Non-pigmented ciliary epithelial cell (primary cell): Measurements from ENCODE around the gene SLC13A1.
"Not testable (repeated sequence)": the region's sequence is repeated elsewhere in the genome, so short reads cannot be mapped to it uniquely, and the experiment has no call there.

Experiments
- DNase-seq: peaks from one replicate; pipeline ENCODE4 v3.0.0-alpha.2; 2010; ENCODE audit warnings: low read depth

The SLC13A1 gene

DNA sequence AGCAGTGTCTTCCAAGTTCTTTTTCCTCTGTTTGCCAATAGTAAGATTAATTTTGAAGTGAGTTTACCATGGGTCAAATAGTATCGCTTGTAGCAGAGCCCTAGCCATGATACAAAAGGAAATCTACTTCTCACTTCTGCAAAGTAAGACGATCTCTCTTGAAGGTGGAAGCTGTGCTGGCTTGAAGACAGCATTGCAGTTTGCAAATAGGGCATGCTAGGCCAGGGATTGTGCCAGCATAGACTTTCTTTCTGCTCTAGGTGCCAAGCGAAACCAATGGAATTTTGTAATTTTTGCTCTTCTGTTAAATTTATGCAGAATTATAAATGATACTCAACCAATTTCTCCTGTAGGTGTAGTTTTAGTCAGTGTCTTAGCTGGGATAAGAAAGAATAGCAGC, 74.5 kb downstream of the SLC13A1 start:
- DNase-seq, result no peak

DNA sequence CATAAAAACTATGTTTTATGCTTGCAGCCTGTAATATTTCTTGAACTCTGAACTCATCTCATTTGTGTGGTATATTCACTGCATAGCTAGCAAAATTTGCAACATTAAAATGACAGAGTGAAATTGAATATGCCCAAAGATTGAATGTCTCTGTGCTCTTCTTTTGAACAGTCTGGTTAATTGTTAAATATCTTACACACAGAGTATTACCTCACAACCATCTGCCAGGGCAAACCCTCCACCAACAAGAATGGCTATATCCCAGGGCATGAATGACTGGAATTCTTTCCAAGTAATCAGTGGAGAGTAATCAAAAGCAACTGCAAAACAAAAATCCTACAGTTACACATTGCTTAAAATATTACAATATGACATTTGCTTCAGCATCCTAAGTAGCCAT, 76.9 kb downstream of the SLC13A1 start:
- no peak for DNase-seq

DNA sequence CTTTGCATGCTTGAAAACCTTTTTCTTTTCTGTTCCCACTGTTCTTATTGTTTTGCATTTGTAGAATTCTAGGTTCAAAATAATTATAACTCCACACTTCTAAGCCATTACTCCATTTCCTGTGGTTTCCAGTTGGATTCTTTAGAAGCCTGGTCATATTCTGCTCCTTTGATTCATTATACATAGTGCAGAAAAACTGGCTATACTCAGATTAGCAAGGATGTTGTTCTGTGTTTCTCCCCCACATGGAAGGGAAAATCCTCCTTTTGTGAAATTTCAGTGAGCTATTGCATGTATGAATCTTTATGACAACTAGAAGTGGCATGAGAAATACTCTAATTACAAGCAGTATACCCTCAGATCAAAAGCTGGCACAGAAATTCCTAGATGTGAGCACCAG, 79.5 kb downstream of the SLC13A1 start:
- peak; percentile 35 for DNase-seq

DNA sequence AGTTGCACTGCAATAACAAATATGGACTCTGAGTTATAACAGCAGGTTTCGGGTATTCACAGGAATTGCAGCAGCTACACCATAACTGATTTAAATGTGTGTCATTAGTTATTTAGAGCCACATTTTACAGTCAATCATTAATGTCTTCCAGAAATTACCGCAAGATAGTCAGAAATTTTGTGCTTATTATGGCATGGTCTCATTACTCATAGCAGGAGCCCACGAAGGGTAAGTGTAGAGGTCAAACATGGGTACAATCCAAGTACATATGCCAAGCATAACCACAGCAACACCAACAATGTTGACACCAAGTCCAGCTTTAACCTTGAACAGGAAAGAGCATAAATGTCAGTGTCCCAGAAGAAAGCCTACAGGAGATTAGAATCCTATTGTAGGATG, 84.4 kb downstream of the SLC13A1 start:
- DNase-seq, result no peak

DNA sequence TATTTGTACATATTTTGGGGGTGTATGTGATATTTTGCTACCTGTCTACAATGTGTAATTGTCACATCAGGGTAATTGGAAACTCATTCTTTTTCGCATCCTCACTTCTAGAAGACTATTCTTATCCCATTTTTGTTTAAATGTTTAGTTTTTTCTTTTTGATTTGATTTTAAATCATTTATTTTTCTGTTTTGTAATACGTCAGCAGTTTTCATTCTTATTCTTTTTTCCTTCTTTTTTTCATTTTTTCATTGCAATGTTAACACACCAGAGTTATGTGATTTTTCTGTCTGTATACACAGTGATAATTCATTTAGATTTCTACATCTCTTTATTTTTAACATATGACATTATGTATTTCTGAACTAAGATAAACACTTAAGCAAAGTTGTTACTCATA, 85.5 kb downstream of the SLC13A1 start:
- no peak for DNase-seq

DNA sequence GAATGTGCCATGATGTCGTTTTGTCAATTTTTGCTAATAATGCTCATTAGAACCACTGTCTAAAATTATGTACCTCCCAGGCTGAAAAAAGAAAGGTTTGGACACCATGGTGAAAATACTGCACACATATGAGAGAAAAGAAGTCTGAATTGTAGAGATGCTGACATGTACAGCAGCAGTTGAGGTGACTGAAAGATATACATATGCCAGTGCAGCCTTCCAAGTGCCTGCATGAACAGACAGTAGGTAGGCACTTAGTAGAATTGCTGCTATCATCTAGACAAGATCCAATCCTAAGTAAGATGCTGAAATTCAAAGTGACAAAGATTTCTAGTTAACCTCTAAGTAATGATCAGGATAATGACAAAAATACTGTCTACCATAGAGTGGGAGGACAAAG, 86.9 kb downstream of the SLC13A1 start:
- DNase-seq, result no peak

DNA sequence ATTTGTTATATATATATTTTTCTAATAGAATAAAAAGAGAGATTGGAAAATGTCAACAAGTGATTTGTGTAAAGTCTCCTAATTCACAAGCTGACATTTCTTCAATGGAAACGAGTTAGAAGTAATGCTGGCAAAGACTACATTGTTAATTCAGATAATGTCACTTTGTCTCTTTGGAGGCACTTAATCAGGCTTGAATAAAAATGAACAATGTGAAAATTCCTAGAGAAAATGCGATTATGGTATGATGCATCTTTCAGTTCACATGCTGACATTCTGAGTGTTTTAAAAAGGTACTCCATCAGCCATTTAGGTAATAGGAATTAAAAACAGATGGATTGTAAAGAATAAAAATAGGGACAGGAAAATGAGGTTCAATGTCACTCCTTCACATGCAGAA, 100.1 kb downstream of the SLC13A1 start:
- no peak for DNase-seq

DNA sequence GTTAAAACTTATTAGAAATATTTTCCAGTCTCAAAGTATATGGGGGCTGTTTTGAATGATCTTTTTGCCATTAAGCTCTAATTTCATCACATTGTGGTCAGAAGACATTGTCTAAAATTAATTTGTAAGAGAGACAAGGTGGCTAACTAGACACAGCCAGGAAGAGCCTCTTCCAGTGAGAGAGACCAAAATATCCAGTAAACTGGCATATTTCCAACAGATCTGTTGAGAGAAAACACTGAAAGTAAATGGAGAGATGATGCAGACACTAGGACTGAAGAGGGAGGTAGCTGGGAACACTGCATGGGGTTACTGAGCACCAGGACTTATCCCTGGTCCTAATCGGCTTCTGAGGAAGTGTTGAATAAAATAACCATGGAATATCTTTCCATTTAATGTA, 102.8 kb downstream of the SLC13A1 start:
- DNase-seq, result no peak

DNA sequence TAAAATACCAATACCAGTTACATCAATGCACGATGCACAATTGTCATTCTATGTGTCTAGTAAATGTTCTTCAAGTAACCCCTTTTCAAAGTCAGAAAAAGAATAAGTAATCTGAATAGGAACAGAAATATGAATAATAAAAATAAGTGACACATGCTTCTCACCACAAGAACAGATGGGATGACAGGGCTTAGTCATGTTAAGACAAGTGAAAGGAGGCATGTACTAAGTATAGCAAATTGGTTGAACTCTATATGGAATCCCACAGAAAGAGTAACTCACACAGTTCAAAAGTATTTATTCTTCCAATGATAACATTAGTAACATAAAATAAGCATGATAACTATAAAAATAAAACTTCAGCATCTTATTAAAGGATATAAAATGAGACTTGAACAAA, 103.3 kb downstream of the SLC13A1 start:
- DNase-seq, result no peak

DNA sequence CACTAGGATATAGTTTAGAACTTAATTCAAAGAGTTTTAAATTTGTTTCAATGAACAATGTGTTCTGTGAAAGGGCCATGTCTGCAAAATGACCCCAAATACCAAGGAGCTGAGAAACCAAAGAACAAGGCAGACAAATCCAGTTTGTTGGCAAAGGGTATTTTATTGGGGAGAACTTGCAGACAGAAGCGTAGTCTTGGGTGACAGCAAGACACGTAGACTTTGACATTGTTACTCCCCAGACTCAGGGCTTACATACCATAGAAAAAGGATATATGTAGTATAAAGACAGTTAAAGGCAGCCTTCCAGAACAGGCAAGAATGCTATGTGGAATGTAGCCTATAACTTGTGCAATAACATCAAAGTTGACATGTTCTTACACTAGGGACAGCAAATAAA, 109.3 kb downstream of the SLC13A1 start:
- no peak for DNase-seq

DNA sequence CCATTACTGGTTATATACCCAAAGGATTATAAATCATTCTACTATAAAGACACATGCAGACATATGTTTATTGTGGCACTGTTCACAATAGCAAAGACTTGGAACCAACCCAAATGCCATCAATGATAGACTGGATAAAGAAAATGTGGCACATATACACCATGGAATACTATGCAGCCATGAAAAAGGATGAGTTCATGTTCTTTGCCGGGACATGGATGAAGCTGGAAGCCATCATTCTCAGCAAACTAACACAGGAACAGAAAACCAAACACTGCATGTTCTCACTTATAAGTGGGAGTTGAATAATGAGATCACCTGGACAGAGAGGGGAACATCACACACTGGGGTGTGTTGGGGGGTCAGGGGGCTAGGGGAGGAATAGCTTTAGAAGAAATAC, 112.9 kb downstream of the SLC13A1 start:
- DNase-seq, result not testable (repeated sequence)

DNA sequence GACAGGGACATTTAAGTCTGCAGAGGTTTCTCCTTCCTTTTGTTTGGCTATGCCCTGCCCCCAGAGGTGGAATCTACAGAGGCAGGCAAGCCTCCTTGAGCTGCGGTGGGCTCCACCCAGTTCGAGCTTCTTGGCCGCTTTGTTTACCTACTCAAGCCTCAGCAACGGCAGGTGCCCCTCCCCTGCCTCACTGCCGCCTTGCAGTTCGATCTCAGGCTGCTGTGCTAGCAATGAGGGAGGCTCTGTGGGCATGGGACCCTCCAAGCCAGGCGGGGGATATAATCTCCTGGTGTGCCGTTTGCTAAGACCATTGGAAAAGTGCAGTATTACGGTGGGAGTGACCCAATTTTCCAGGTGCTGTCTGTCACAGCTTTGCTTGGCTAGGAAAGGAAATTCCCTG, 114.9 kb downstream of the SLC13A1 start:
- not testable (repeated sequence) for DNase-seq

DNA sequence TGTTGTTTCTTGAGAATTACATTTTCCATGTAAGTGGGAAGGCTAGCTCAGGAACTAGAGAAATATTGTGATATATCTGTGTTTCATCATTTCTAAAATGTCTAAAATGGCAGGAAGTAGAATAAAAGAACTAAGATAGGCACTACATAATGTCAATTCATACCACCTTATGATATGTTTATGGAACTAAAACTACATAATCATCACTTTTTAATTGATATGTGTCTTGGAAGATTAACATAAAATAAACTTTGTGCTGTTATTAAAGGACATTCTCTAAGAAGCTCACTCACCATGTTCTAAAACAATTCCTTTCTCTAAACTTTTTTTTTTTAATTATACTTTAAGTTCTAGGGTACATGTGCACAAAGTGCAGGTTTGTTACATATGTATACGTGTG, 120.7 kb downstream of the SLC13A1 start:
- no peak for DNase-seq

DNA sequence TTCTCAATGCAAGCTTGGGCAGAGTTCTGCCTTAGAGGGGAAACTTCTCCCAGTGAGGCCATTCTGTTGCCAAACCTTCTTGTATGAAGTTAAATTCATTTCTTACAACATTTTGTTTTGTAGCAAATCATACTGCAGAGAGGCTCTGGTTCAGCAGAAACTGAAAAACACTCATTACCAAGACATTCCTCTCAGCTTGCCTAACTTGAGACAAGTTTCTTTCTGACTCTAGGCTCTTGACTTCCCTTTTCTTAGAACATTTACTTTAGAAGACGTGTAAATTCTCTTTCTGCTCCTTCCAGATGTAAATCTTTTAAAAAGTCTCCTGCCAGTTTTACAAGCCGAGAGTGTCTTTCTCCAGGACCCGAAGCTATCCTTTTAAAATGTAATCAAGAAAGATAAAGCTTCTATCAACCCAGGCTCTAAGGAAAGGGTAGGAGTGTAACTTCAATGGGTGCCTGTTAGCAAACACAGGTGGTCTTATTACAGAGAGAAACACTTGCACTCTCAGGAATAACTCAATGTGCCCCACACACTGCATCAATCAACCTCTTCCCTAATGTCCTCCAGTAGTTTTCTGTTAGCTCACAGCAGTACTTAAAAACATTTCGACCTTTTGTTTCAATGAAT, 123.8 kb downstream of the SLC13A1 start:
- DNase-seq, result no peak

DNA sequence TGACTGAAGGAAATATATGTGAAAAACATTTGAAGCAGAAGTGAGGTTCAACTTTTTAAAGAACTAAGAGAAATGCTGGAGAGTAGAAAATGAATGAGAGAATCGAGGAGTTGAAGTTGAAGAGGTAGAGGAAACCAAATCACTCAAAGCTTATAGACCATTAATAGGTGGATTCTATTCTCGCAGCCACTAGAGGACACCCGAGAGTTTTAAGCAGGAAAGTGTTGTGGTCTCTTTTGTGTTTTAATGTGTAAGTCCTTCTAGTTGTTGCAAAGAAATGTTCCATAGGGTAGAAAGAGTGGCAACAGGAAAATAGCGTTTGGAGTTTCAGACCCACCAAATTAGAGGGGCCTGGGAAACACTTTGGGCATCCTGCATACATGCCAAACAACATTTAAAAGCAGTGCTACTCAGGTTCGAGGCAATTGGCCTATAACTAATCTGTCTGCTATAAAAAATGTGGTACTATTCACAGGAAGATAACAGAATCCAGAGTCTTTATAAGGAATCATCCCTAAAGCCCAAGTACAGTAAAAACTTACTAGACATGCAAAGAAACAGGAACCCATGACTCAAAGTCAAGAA, 129.0 kb downstream of the SLC13A1 start:
- DNase-seq, result no peak

DNA sequence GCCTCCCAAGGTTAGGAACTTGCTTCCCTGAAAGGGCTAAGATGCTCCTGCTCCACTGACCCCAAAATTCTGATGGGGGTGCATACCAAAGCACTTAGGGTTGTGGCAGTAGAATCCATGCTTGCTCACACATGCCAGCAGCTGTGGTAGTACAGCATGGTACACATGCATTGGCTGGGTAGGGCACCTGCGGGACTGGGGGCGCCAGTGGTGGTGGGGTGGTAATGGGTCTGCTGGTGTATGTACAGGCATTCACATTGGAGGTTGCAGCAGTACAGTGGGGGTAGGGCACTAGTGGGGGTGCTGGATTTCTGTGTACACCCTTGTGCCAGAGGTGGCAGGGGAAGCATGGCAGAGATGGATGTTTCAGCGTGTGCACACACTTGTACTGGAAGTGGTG, 132.0 kb downstream of the SLC13A1 start:
- no peak for DNase-seq
